ENCODE measurements around the gene ACE.

Gene ACE

DNA sequence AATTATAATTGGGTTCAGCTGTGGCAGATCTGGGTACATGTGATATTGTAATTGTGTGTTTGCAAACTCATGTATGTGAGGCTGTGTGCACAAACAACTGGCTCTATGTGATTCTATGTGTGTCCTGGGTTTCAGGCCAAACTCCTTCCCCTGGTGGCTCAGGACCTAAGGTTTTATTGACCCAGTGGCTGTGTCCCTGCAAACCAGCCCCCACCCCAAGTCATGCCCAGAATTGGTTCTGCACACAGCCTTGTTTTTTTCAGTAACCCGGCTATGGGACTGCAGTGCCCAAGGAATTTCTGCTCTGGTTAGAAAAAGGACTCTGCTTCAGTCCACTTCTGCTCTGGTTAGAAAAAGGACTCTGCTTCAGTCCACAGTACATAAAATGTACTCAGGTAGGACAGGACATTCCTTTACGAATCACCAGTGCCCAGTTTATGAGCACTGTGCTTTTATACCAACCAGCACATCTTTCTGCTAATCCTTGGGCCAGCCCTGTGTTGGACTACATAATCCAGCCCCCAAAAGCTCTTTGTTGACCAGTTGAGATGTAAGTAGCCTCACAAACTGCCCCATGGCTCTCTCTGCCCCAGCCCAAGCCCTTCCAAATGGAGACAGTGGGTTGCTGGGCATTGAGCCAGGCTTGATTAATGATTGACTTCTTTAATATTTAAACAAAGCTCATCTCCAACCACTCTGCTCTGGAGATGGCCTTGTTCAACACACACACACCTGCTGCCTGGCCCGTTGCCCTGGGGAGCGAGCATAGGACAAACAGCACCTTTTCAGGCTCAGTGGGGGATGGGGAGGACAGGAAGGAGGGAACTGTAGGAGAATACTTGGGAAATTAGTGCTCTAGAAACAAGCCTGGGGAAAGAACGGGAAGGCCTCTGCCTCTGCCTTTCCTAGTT is 43.4 kb downstream of the ACE start:
- Mint-ChIP-seq H3K27me3 (peaks cover 45% of the 10 kb centered on the region), H3K36me3 (ENCODE audit: insufficient read depth) (no peaks in the 10 kb centered on the region), H3K27ac (ENCODE audit: low read depth) (no peak overlapping the region), H3K9me3 (no peaks in the 10 kb centered on the region), H3K4me1 (peaks cover 9% of the 10 kb centered on the region), H3K4me3 (no peak overlapping the region)
- no peak for ATAC-seq (replicated peaks; ENCODE audit: extremely low read depth, poor library complexity, severe bottlenecking)
- no peak for DNase-seq (ENCODE audit: low spot score in 2 of 2)

DNA sequence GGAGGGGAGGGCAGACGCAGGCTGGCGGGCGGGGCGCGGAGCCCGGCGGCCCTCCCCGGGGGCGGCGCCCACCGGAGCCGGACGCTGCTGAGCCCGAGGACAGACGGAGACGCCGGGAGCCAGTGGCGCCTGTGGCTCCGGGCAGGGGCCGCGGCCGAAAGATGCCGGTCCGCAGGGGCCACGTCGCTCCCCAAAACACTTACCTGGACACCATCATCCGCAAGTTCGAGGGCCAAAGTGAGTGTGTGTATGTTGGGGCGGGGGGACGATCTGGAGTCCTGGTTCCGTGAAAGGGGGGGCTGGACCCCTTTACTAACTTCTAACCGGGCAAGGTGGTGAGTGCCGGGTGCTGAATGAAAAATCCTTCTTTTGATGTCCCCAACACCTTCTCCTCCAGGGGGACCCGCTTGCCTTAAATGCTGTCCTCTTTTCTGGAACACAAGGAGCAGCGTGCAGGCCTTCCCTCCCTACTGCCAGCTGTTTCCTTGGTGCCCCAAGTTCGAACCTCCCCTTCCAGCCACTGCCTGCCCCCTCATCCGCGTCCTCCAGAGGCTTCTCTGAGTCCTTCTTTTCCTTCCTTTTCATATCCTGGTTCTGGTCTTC is 46.5 kb downstream of the ACE start, which contains the start of gene KCNH6:
TSS of gene KCNH6 (plus strand) at position 106 of the 603 bp plus-strand sequence. CDS start at position 162, 56 bp downstream.
- Mint-ChIP-seq H3K4me1 (peaks cover 9% of the 10 kb centered on the region), H3K36me3 (ENCODE audit: insufficient read depth) (no peaks in the 10 kb centered on the region), H3K27ac (ENCODE audit: low read depth) (no peak within 1 kb of the TSS), H3K4me3 (peak within 1 kb of the TSS; percentile 47), H3K9me3 (no peaks in the 10 kb centered on the region), H3K27me3 (peaks cover 51% of the 10 kb centered on the region)
- no peak for DNase-seq (ENCODE audit: low spot score in 2 of 2)
- ATAC-seq (replicated peaks; ENCODE audit: extremely low read depth, poor library complexity, severe bottlenecking), result no peak

DNA sequence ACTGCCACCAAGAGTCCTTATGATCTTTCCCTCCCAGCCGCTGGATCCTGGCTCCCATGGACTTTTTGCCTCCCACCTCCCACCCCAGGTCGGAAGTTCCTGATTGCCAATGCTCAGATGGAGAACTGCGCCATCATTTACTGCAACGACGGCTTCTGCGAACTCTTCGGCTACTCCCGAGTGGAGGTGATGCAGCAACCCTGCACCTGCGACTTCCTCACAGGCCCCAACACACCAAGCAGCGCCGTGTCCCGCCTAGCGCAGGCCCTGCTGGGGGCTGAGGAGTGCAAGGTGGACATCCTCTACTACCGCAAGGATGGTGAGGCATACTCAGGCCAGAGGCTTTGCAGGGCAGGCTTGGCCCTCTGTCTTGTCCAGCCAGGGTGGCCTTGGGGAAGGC is 47.2 kb downstream of the ACE start:
- Mint-ChIP-seq H3K4me1 (peaks cover 9% of the 10 kb centered on the region), H3K36me3 (ENCODE audit: insufficient read depth) (no peaks in the 10 kb centered on the region), H3K27me3 (peaks cover 51% of the 10 kb centered on the region), H3K9me3 (no peaks in the 10 kb centered on the region), H3K4me3 (peak overlapping the region; percentile 47), H3K27ac (ENCODE audit: low read depth) (no peak overlapping the region)
- no peak for DNase-seq (ENCODE audit: low spot score in 2 of 2)
- no peak for ATAC-seq (replicated peaks; ENCODE audit: extremely low read depth, poor library complexity, severe bottlenecking)

DNA sequence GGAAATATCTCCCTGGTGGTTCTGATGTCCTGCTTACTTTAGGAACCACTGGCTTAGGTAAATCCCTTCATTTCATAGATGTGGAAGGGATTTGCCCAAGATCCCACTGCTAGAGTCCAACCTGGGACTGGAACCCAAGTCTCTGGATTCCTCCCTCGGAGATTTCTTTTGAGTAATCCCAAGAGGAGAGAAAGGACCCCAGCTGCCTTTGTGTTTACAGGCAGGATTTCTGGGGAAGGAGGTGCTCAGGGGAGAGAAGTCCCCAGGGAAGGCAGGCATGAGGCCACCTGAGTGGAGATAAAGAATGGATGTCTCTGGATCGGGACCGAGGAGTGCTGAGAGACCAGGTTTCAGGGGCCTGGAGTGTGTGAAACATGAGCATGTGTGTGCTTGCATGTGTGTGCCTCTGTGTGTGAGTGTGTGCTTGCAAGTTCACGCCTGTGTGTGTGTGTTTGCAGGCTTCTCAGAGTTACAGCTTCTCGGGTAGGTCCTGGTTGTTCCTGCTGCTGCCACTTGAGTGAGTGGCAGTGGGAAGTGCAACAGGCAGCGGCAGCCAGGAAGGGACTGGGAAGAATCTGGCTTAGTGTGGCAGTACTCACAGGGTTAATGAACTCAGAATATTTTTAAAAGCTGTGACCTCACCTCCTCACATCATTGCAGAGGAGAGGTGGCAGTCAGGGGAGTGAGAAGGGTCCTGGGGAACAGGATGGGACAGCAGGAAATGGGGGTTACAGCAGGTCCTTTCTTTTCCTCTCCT is 48.5 kb downstream of the ACE start:
- no peaks in the 10 kb centered on the region for H3K9me3 Mint-ChIP-seq
- no peaks in the 10 kb centered on the region for H3K36me3 Mint-ChIP-seq (ENCODE audit: insufficient read depth)
- H3K27ac Mint-ChIP-seq (ENCODE audit: low read depth), result no peak overlapping the region
- ATAC-seq (replicated peaks; ENCODE audit: extremely low read depth, poor library complexity, severe bottlenecking) (no peak), DNase-seq (ENCODE audit: low spot score in 2 of 2) (no peak)
- H3K27me3 Mint-ChIP-seq, result peaks cover 51% of the 10 kb centered on the region
- peaks cover 9% of the 10 kb centered on the region for H3K4me1 Mint-ChIP-seq
- no peak overlapping the region for H3K4me3 Mint-ChIP-seq

DNA sequence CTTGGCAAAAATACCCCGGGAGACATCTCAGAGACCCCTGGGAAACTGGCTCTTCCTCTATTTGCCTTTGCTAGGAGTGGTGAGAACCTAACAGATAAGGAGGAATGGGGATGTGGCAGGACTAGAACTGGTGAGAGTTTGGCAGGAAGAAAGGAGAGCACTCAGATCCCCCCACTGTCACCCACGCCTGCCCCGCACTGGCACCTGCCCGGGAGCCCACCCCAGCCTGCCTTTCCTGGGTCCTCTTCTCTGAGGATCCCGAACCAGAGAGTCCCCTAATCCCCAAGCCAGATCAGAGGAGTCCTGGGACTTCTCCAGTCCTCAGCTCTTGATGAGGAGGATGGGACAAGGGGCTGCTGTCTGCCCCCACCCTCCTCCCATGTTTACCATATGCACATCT is 50.0 kb downstream of the ACE start:
- no peak overlapping the region for H3K4me3 Mint-ChIP-seq
- ATAC-seq (replicated peaks; ENCODE audit: extremely low read depth, poor library complexity, severe bottlenecking), result no peak
- H3K4me1 Mint-ChIP-seq, result peaks cover 9% of the 10 kb centered on the region
- H3K36me3 Mint-ChIP-seq (ENCODE audit: insufficient read depth), result no peaks in the 10 kb centered on the region
- peaks cover 47% of the 10 kb centered on the region for H3K27me3 Mint-ChIP-seq
- no peak overlapping the region for H3K27ac Mint-ChIP-seq (ENCODE audit: low read depth)
- DNase-seq (ENCODE audit: low spot score in 2 of 2), result no peak
- H3K9me3 Mint-ChIP-seq, result no peaks in the 10 kb centered on the region

DNA sequence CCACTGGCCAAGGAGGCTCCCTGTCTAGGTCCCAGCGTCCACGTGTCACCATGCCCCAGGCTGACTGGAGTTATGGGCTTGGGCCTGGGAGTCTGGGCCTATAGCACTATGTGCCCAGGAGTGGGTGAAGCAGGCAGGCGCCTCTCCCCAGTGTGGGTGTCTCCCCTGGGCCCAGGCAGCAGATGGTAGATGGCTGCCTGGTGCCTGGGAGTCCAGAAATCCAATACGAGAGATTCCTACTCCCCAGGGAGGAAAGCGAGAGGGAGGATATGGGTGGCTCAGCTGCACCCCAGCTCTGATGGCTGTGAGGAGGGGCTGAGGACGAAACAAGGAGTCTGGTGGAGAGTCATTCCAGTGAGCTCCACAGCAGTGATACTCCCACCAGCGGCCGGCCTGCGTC is 51.3 kb downstream of the ACE start:
- Mint-ChIP-seq H3K4me1 (peaks cover 9% of the 10 kb centered on the region), H3K9me3 (no peaks in the 10 kb centered on the region), H3K27me3 (peaks cover 41% of the 10 kb centered on the region), H3K27ac (ENCODE audit: low read depth) (no peak overlapping the region), H3K4me3 (no peak overlapping the region), H3K36me3 (ENCODE audit: insufficient read depth) (no peaks in the 10 kb centered on the region)
- no peak for DNase-seq (ENCODE audit: low spot score in 2 of 2)
- no peak for ATAC-seq (replicated peaks; ENCODE audit: extremely low read depth, poor library complexity, severe bottlenecking)

DNA sequence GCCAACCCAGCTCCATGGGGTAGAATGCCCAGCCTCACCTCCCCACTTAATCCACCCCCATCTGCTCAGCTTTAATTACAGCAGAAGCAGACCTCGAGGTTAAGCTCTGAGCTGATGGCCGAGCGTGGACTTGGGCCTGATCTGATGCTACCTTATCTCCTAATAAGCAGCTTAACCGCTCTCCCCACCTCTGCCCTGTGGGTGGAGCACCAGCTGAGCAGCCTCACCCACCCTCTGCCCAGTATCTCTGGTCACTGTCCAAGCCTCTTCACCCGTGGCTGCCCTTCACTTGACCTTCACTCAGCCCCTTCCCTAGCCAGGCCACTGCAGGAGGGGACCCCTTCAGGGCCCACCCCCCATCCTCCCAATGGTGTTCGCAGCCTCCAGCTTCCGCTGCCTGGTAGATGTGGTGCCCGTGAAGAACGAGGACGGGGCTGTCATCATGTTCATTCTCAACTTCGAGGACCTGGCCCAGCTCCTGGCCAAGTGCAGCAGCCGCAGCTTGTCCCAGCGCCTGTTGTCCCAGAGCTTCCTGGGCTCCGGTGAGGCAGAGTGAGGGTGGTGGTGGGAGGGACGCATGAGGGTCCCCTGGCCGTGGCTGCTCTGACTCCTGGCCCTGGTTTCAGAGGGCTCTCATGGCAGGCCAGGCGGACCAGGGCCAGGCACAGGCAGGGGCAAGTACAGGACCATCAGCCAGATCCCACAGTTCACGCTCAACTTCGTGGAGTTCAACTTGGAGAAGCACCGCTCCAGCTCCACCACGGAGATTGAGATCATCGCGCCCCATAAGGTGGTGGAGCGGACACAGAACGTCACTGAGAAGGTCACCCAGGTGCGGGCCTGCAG is 53.1 kb downstream of the ACE start:
- peaks cover under 1% of the 10 kb centered on the region for H3K4me1 Mint-ChIP-seq
- H3K27me3 Mint-ChIP-seq, result peaks cover 26% of the 10 kb centered on the region
- ATAC-seq (replicated peaks; ENCODE audit: extremely low read depth, poor library complexity, severe bottlenecking) (no peak), DNase-seq (ENCODE audit: low spot score in 2 of 2) (no peak)
- no peak overlapping the region for H3K27ac Mint-ChIP-seq (ENCODE audit: low read depth)
- no peak overlapping the region for H3K4me3 Mint-ChIP-seq
- H3K36me3 Mint-ChIP-seq (ENCODE audit: insufficient read depth), result no peaks in the 10 kb centered on the region
- no peaks in the 10 kb centered on the region for H3K9me3 Mint-ChIP-seq

DNA sequence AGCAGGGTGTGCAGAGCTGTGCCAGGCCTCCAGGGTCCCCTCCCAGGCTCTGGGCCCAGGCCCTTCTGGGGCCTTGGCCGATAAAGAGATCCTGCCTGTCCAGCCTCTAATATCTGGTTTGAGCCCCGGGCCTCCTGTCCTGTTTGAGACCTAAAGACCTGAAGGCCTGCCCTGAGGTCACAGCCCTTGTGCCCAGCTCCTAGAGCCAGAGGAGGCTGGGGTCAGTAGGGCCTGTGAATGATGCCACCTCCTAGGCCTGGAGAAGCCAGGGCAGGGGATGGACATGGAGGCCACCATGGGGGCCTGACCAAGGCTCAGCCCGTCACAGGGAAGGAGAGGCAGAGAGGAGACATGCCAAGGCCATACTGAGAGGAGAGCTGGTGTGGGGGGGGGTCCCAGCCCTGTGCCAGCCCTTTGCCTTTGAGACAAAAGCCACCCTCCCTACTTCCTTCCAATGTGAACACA is 53.7 kb downstream of the ACE start:
- H3K36me3 Mint-ChIP-seq (ENCODE audit: insufficient read depth), result no peaks in the 10 kb centered on the region
- H3K4me3 Mint-ChIP-seq, result no peak overlapping the region
- H3K4me1 Mint-ChIP-seq, result peaks cover 6% of the 10 kb centered on the region
- H3K27ac Mint-ChIP-seq (ENCODE audit: low read depth), result no peak overlapping the region
- no peaks in the 10 kb centered on the region for H3K9me3 Mint-ChIP-seq
- DNase-seq (ENCODE audit: low spot score in 2 of 2) (no peak), ATAC-seq (replicated peaks; ENCODE audit: extremely low read depth, poor library complexity, severe bottlenecking) (no peak)
- peaks cover 26% of the 10 kb centered on the region for H3K27me3 Mint-ChIP-seq

DNA sequence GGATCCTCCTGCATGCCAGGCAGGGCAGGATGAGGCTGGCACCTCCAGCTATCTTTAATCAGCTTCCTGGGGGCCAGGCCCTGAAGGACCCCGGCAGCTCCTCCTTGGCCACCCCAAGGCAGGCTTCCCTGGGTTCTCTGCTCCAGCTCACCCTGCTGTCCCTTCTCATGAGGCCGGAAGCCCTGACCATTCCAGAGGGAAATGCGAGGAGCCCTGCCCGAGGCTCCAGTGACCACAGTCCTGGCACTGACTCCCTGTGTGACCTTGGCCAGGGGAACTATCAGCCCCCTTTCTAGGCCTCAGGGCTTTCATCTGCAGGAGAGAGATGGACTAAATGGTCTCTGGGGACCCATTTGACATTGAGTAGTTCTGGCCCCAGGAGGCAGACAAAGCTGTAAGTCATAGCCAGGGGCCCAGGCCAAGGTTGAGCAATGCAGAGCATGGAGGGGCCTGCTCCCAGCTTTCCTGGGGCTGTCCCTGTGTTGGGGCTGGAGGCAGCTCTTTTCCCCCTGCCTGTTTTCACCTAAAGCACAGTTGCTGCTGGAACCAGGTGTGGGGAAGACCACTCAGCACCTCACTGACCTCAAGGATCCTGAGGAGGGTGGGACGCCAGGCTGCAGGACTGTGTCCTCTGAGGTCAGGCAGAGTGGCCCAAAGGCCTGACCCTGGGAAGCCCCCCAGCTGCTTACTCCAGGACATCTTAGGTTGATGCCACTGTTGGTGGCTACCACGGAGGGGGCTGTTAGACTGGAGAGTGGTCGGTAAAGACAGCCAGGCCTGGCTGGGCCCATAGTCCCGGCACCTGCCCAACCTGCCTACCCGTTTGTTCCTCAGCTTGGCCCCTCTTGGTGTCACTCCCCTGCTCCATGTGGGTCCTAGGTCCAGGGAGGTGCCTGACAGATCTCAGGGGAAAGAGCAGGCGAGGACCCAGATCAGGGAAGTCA is 54.4 kb downstream of the ACE start:
- DNase-seq (ENCODE audit: low spot score in 2 of 2), result no peak
- no peaks in the 10 kb centered on the region for H3K36me3 Mint-ChIP-seq (ENCODE audit: insufficient read depth)
- no peak for ATAC-seq (replicated peaks; ENCODE audit: extremely low read depth, poor library complexity, severe bottlenecking)
- peaks cover 6% of the 10 kb centered on the region for H3K4me1 Mint-ChIP-seq
- H3K27me3 Mint-ChIP-seq, result peaks cover 22% of the 10 kb centered on the region
- no peaks in the 10 kb centered on the region for H3K9me3 Mint-ChIP-seq
- no peak overlapping the region for H3K4me3 Mint-ChIP-seq
- no peak overlapping the region for H3K27ac Mint-ChIP-seq (ENCODE audit: low read depth)

DNA sequence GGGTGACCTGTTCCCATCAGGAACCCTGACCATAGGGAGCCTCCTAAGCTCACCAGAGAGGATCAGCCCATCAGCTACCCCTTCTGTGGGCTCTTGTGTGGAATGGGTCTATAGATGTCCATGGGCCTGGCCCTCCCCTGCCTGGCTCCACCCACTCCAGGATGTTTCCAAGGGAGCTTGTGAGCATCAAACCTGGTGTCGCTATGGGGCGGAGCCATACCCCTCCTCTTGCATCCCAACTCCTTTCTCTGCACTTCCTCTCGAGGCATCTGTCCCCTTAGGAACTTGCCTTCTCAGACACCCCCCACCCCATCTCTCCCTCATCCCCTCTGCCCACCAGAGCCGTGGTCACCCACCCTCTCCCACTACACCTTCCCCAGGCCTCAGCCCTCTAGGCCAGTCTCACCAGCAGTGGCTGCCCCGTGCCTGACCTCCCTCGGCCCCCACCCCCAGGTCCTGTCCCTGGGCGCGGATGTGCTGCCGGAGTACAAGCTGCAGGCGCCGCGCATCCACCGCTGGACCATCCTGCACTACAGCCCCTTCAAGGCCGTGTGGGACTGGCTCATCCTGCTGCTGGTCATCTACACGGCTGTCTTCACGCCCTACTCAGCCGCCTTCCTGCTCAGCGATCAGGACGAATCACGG is 56.7 kb downstream of the ACE start:
- H3K36me3 Mint-ChIP-seq (ENCODE audit: insufficient read depth), result no peaks in the 10 kb centered on the region
- peaks cover 29% of the 10 kb centered on the region for H3K27me3 Mint-ChIP-seq
- H3K9me3 Mint-ChIP-seq, result no peaks in the 10 kb centered on the region
- ATAC-seq (replicated peaks; ENCODE audit: extremely low read depth, poor library complexity, severe bottlenecking), result no peak
- peaks cover 9% of the 10 kb centered on the region for H3K4me1 Mint-ChIP-seq
- H3K4me3 Mint-ChIP-seq, result no peak overlapping the region
- H3K27ac Mint-ChIP-seq (ENCODE audit: low read depth), result no peak overlapping the region
- DNase-seq (ENCODE audit: low spot score in 2 of 2), result no peak

DNA sequence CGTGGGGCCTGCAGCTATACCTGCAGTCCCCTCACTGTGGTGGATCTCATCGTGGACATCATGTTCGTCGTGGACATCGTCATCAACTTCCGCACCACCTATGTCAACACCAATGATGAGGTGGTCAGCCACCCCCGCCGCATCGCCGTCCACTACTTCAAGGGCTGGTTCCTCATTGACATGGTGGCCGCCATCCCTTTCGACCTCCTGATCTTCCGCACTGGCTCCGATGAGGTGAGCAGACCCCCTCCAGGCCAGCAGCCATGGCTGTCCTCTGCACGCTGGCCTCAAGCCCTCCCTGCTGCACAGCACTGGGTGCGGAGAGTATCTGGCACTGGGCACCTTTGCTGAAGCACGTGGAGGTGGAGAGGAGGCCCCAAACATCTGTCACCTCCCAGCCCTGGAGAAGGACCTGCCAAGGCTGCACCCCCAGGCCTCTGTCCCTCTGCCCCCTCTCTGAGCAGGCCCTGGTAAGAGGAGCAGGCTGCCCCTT is 57.3 kb downstream of the ACE start:
- ATAC-seq (replicated peaks; ENCODE audit: extremely low read depth, poor library complexity, severe bottlenecking), result no peak
- no peak for DNase-seq (ENCODE audit: low spot score in 2 of 2)
- Mint-ChIP-seq H3K27ac (ENCODE audit: low read depth) (no peak overlapping the region), H3K9me3 (no peaks in the 10 kb centered on the region), H3K4me1 (peaks cover 12% of the 10 kb centered on the region), H3K36me3 (ENCODE audit: insufficient read depth) (no peaks in the 10 kb centered on the region), H3K27me3 (peaks cover 34% of the 10 kb centered on the region), H3K4me3 (no peak overlapping the region)

Data from central memory CD8-positive, alpha-beta T cell (primary cell).